WI38 (cell line): Measurements from ENCODE around the gene HSD17B8.
A peak's percentile ranks its signal among the peaks of the same experiment; 100 is the strongest.

ENCODE experiments used
- H3K4me3 ChIP-seq: 2 replicates; pipeline ENCODE4 v1.5.1; 2011; ENCODE audit warnings: low read depth, mild to moderate bottlenecking, control low read depth, low read length
- TF ChIP-seq, protein P1 (sequence below): IDR thresholded peaks from 2 replicates; pipeline ENCODE4 v1.5.1; 2012; ENCODE audit warnings: low read depth, mild to moderate bottlenecking, control low read depth, low read length

HSD17B8 gene

GRCh38 chr6:33171880-33172687 is 32.4 kb upstream of the HSD17B8 start:
- TF ChIP-seq, protein P1, sequence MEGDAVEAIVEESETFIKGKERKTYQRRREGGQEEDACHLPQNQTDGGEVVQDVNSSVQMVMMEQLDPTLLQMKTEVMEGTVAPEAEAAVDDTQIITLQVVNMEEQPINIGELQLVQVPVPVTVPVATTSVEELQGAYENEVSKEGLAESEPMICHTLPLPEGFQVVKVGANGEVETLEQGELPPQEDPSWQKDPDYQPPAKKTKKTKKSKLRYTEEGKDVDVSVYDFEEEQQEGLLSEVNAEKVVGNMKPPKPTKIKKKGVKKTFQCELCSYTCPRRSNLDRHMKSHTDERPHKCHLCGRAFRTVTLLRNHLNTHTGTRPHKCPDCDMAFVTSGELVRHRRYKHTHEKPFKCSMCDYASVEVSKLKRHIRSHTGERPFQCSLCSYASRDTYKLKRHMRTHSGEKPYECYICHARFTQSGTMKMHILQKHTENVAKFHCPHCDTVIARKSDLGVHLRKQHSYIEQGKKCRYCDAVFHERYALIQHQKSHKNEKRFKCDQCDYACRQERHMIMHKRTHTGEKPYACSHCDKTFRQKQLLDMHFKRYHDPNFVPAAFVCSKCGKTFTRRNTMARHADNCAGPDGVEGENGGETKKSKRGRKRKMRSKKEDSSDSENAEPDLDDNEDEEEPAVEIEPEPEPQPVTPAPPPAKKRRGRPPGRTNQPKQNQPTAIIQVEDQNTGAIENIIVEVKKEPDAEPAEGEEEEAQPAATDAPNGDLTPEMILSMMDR = no peak
- H3K4me3 ChIP-seq = no peak overlapping the region

DNA sequence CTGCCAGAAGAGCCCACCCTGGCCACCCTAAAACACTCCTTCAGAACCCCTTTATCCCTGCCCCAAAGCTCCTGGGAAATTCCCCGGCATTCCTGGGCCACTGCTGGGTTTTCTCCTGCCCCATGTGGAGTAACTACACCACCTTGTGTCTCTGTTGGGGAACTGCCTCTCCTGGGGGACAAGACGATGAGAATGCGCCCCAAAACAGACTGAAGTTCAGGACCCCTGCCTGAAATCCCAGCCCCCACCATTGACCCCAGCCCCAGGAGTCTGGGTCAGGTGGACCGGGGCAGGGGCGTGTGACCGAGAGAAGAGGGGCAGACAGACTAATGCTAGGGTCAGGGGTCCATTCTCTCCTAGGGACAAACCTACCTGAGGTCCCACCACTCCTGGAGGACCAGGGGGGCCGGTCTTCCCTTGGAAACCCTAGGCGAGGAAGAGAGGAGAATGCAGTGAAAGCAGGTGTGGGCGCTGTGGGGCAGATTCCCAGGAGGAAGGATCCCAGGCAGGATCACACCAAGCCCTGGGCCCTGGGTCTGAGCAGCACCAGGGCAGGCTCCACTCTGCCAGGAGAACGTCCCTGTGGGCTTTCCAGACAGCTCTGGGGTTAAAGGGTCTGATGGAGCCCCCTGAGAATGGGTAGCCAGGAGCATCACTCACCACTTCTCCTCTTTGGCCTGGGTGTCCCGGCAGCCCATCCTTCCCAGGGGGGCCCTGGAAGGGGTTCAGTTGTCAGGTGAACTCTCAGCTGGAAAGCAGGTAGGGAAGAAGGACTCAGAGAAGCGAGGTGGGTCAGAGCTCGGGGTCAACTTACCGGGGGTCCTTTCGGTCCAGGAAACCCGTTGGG is 31.5 kb upstream of the HSD17B8 start:
- no peak overlapping the region for H3K4me3 ChIP-seq
- TF ChIP-seq, protein P1 = peak; percentile 79

GRCh38 chr6:33173535-33174180 is 30.8 kb upstream of the HSD17B8 start:
- TF ChIP-seq, protein P1 = no peak

DNA sequence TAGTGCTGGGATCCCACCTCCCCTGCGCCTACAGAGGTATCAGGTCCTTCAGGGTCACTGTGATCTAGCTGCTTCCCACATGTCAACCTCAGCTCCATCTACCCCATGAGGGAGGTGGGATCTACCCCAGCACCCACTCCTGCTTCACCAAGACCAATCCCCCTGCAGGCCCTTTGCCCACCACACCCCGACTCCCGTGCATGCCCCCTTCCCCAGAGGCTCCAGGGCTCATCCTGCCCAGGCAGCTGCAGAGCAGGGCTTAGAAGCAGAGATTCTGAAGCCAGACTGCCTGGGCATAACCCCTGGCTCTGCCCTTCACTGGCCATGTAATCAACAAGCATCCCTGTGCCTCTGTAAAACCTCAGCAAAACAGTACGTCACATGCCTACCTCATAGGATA is 29.7 kb upstream of the HSD17B8 start:
- TF ChIP-seq, protein P1 = no peak
- no peak overlapping the region for H3K4me3 ChIP-seq

More at GRCh38 chr6:33173535-33174180, 30.8 kb upstream of the HSD17B8 start:
- H3K4me3 ChIP-seq = no peak overlapping the region

GRCh38 chr6:33175436-33176069 is 28.9 kb upstream of the HSD17B8 start:
- H3K4me3 ChIP-seq = no peak overlapping the region
- TF ChIP-seq, protein P1 = no peak

- TF ChIP-seq, protein P1 = no peak
- H3K4me3 ChIP-seq = no peak overlapping the region
Observed at GRCh38 chr6:33176906-33177305, 27.5 kb upstream of the HSD17B8 start.
